HG03060 (cell line): ENCODE results near the gene TYW1B.
"Not testable (repeated sequence)": the region's sequence is repeated elsewhere in the genome, so short reads cannot be mapped to it uniquely, and the experiment has no call there.

Source experiments
- ATAC-seq: cut with Tn5 transposase; IDR thresholded peaks from one replicate; pipeline ENCODE4 v1.9.1; 2021; ENCODE audit warnings: low read depth, moderate number of reproducible peaks; ENCODE audit not compliant: unreplicated experiment

Gene TYW1B

DNA sequence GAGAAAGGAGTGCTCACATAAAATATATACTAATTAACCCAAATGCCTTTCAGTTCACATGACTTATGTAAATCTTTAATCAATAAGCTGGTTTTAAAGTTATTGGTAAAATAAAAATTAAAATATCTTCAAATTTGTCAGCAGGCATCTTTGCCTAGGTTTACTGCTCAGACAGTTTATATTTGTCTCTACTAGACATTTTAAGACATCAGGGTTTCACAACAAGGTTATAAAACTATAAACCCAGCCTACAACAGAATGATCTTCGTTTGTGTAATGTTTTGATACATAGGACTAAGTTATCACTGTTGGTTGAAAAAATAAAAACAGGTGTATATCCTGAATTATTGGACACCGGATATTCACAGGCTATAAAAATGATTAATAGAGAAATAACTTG lies 67.4 kb downstream of the TYW1B start:
- no peak for ATAC-seq

- ATAC-seq, result no peak
These were observed 73.7 kb downstream of the TYW1B start for GRCh38 chr7:72754312-72754711.

DNA sequence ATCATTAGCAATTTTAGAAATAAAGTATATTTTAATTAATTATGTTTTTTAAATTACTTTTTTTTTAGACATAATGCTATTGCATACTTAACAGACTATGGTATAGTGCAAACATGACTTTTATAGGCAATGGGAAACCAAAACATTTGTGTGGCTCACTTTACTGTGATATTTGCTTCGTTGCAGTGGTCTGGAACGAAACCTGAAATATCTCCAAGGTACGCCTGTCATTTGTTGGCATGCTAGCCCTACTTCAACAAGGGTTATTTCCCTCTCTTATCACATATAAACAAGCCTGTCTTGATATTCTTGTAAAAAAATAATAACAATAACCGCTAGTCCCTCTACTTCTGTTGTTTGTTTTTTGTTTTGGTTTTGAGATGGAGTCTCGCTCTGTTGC lies 74.2 kb downstream of the TYW1B start:
- ATAC-seq, result no peak

DNA sequence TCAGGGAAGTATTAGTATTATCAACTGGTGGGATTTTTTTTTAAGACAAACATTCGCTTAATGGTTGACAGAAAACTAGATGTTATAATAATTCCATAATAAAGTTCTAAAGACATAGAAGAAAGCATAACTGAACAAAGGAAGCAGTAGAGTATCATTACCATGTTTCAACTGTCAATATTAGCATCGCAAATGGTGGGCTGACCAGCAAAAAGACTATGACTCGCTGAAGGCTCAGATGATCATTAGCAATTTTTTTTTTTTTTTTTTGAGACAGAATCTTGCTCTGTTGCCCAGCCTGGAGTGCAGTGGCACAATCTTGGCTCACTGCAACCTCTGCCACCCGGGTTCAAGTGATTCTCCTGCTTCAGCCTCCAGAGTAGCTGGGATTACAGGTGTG lies 74.8 kb downstream of the TYW1B start:
- ATAC-seq, result not testable (repeated sequence)

DNA sequence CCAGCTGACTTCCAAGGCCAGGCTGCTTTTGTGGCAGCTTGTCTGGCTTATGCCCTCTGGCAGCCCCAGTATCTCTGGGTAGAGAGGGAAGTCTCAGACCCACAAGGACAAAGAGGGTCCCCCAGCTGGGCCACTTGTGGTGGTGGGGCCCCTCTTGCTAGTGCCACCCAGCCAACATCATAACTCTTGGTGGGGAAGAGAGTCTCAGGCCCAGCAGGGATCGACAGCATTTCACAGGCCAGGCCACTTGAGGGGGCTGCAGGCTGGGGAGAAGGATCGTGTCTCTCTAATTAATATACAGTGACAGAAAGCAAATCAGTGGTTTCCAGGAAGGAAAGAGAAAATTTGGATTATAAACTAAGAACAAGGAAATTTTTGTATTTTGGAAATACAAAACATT lies 76.0 kb downstream of the TYW1B start:
- ATAC-seq, result no peak

DNA sequence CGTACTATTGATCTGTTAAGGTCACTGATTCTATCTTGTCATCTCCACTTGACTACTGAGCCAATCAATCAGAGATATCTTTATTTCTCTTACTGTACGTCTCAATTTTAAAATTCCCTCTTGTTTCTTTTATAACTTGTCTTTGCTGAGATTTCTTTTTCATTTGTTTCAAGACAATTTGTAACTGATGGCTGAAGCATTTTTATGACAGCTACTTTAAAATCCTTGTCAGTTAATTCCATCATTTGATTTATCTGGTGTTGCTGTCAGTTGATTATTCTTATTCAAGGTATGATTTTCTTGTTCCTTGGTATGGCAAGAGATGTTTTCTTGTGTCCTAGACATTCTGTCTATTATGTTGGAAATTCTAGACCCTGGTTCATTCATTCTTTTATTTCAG lies 76.6 kb downstream of the TYW1B start:
- no peak for ATAC-seq

- ATAC-seq, result not testable (repeated sequence)
These were observed 79.4 kb downstream of the TYW1B start for GRCh38 chr7:72748649-72749048.

GRCh38 chr7:72744244-72744926 lies 83.6 kb downstream of the TYW1B start:
- ATAC-seq, result not testable (repeated sequence)

DNA sequence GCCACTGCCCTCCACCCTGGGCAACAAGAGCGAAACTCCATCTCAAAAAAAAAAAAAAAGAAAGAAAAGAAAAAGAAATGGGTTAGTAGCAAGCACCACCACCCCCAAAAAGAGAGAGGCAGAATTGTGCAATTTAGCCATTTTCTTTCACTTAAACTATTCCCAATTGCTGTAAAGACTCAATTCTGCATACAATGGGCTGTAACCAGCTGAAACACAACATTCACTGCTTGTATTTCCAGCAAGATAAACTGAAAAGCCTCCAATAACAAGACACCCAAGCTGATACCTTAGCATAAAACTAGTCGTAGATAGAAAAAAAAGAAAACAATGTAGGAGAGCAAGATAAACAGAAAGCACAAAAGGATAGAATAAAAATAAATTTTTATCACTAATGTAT lies 84.2 kb downstream of the TYW1B start:
- not testable (repeated sequence) for ATAC-seq

DNA sequence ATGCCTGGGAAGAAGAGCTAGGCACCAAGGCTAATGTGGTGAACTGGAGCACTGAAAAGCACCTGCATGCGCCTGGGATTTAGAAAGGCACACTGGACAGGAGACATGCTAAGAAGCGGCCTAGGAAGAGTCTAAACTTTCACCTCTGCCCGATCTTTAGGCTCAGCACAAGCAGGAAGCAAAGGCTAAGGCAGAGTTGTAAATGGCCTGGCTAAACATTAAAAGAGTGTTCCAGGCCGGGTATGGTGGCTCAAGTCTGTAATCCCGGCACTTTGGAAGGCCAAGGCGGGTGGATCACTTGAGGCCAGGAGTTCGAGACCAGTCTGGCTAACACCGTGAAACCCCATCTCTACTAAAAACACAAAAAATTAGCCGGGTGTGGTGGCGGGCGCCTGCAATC lies 88.3 kb downstream of the TYW1B start:
- ATAC-seq, result not testable (repeated sequence)

DNA sequence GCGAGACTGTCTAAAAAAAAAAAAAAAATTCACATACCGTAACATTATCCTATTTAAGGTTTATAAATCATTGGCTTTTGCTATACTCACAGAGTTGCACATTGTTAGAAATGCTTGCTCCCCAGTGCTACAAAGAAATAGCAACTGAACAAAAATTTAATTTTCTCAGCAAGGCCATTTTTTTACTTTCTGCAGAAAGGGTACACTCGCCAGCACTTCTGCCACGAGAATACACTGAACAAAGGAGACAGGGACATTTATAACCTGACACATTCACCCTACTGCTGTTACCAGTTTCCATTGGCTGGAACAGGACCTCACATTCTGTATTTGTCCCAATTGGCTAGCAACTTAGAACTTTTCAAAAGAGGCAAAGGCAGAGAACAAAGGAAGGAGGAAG lies 92.1 kb downstream of the TYW1B start:
- ATAC-seq, result not testable (repeated sequence)

GRCh38 chr7:72730815-72731214 lies 97.2 kb downstream of the TYW1B start:
- ATAC-seq, result not testable (repeated sequence)

DNA sequence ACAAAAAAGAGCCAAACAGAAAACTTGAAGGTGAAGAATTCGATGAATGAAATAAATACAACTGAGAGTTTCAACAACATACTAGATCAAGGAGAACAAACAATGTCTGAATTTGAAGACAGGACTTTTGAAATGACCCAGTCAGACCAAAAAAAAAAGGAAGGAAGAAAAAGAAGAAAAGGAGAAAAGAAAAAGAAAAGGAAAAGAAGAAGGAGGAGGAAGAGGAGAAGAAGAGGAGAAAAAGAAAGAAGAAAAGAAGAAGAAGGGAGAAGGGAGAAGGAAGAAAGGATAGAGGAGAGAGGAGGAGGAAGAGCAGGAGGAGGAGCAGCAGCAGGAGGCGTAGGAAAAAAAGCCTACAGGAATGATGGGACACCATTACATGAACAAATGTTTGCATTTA lies 97.6 kb downstream of the TYW1B start:
- not testable (repeated sequence) for ATAC-seq

DNA sequence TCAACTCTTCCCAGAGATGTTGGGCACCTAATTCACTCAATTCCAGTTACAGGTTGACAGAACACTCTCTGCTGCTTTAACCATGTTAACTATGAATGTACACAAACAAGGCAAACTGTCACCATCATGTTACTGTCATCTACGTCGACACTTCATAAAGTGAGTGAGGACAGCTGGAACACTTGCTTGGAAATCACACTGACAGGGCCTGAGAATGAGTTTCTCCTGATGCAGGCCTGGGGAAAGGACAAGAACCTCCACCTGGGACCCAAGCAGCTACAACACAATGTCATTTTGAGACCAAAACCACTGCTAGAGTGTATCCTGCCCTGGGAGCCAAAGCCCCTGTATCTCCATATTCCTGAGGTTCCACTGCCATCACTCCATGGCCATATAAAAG lies 98.9 kb downstream of the TYW1B start:
- ATAC-seq, result not testable (repeated sequence)

DNA sequence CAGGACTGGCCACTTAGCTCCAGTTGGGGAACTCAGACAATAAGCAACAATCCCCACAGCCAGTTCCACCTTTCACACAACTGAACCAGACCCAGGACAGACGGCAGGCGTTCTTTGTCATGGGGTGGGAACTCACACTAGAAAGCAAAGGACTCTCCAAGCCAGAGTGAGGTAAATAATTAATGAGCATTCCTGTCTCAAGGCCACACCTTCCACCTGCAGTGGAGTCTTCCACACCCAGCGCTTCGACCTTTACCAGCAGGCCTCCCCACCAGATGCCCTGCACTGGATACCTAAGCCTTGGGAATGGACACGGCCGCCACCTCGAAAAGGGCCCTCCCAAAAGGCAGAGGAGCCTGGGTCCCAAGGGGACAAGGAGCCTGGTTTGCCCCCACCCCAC lies 105.3 kb downstream of the TYW1B start:
- ATAC-seq, result not testable (repeated sequence)

- not testable (repeated sequence) for ATAC-seq
These were observed 107.1 kb downstream of the TYW1B start for GRCh38 chr7:72720890-72721289.

- not testable (repeated sequence) for ATAC-seq
These were observed 110.7 kb downstream of the TYW1B start for GRCh38 chr7:72717252-72717774.

- ATAC-seq, result not testable (repeated sequence)
These were observed 116.1 kb downstream of the TYW1B start for GRCh38 chr7:72711927-72712326.

DNA sequence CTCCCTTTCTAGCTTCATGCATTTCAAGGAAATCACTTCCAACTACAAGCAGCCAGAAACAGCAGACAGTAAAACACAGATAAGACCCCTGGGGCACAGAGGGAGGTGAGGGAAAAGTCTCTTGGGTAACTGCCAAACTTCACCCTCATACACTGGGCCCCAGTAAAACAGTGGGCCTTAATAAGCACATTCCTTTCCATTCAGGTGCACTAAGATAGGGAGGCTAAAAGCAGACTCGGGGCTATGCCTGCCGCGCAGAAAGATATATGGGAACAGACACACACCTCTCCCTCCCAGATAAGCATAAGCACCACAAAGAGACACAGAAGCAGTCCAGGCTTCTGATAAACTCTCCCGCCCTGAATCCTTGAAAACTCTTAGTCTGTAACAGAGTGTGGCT lies 117.0 kb downstream of the TYW1B start:
- no peak for ATAC-seq

DNA sequence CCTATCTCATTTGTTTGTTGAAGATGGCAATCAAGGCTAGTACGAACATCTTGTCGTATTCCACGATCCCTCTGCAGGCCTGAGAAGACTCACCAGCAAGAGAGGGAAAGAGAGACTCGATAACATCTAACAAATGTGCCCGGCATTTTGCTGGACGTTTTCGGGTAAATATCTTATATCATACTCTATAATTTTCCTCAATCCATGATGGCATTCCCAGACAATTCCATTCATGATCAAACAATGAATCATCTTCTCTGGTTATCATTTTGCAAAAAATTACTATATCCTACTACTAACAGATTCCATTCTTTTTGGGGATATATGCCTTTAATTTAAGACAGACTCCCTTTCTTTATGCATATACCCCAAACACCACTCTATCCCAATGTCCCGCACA lies 118.1 kb downstream of the TYW1B start:
- ATAC-seq, result no peak

- not testable (repeated sequence) for ATAC-seq
These were observed 119.5 kb downstream of the TYW1B start for GRCh38 chr7:72708371-72709050.

GRCh38 chr7:72706521-72706920 lies 121.5 kb downstream of the TYW1B start:
- ATAC-seq, result no peak
